GM18526 (cell line): Measurements from ENCODE around the gene ZNF579.

Experiments
- POLR2A ChIP-seq: IDR thresholded peaks from 3 replicates; pipeline ENCODE4 v1.6.1; 2011; ENCODE audit not compliant: insufficient read length; ENCODE audit errors: extremely low read depth

ZNF579 gene

DNA sequence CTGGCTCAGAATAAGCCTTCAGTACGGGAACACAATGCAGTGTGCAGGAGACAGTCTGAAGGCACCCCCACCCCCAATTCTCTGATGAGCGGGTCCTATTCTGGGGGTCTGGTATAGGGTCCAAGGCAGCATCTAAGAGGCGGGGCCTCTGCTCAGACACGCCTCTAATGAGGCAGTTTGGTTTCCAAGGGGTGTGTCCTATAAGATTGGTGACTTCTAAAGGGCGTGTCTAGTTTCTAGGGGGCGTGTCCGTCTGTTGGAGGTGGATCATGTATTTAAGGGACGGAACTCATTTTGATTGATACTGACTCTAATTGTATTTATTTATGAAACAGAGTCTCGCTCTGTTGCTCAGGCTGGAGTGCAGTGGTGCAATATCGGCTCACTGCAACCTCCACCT is 10.0 kb upstream of the ZNF579 start:
- TF ChIP-seq POLR2A: no peak

DNA sequence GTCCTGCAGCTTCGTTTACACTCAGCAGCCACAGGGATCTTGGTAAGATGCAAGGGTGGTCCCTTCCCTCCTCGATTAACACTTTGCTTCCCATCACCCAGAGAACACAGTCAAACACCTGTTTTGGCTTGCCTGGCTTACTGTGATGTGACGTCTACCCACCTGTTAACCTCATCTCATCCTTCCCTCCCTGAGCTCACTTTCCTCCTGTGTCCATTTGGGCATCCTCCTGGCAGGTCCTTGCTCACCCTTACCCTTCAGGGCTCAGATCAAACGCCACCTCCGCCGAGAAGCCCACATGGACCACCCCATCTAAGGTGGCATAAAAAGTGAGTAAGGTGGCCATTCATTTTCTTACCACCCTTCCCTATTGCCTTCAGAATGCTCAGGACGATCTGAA is 9.5 kb upstream of the ZNF579 start:
- no peak for TF ChIP-seq POLR2A

DNA sequence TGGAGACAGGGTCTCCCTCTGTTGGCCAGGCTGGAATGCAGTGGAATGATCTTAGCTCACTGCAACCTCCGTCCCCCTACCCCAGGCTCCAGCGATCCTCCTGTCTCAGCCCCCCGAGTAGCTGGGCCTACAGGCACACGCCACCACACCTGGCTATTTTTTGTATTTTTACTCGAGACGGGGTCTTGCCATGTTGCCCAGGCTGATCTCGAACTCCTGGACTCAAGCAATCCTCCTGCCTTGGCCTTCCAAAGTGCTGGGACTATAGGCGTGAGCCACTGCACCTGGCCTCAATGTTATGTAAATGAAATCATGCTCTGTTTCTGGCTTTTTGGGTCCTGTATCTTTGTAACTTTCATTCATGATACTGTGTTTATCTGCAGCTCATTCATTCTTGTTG is 8.1 kb upstream of the ZNF579 start:
- TF ChIP-seq POLR2A: no peak

DNA sequence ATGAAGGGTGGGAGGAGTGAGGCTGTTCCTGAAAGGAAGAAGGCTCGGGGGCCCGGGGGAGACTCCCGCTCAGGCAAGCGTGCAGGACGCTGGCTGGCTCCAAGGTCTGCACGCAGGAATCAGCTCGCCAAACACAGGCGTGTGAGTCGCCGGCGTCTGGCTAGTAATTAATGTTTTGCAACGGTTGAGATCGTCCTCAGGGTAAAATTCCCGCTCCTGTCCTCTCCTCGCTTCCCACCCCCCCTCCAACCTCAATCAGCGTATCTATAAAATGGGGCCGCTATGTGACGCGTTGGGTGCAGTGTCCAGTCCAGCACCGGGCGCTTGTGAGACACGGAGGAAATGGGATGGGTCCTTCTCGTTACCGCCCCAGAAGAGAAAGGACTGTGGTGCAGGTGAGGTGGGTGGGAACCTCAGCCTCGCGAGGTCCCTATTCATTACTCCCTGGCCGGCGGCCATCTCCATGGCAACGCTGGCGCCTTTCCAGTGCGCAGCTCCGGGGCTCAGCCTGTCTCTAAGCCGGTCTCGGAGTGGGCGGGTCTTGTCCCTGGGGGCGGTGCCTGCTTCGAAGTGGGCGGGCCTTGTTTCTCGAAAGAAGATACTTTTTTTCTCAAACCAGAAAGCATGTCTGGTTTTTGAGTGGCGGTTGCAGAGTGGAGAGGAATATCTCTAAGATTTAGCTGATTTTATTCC is 6.5 kb upstream of the ZNF579 start:
- TF ChIP-seq POLR2A: no peak

DNA sequence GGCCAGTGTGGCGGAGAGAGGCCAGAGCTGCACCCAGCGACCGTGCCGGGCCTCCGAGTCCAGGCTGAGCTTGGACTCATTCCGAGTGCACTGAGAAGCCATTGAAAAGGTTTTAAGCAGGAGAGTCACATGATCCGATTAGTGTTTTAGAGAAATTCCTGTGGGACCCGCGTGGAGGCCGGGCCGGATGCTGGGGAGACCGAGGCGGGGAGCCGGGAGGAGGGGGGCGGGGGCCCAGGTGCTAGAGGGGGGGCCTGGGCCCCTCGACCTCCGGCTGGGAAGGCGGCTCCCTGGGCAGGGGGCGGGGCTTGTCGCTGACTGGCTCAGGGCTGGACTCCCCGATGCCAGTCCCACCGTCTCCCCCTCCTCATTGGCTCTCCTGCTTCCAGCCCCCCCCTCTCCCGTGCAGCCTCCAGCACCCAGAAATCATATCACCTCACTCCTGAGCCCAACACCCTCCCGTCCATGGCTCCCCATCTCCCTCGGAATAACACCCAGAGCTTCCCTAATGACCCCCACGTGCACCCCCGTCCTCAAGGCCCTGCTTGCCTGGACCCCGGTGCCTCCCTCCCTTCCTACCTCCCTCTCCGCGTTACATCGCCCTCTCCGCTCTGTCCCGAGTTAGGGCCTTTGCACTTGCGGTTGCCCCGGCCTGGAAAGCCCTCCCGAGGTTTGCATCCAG is 5.2 kb upstream of the ZNF579 start:
- TF ChIP-seq POLR2A: no peak

DNA sequence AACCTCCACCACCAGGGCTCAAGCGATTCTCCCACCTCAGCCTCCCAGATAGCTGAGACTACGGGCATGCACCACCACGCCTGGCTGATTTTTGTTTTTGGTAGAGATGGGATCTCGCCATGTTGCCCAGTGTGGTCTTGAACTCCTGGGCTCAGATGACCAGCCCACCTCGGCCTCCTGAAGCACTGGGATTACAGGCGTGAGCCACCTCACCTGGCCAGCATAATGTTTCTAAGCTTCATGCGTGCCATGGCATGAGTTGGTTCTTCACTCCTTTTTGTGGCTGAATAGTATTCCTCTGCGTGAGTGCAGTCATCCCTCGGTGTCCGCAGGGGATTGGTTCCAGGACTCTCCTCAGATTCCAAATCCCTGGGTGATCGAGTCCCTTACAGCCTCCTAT is 4.2 kb upstream of the ZNF579 start:
- no peak for TF ChIP-seq POLR2A

DNA sequence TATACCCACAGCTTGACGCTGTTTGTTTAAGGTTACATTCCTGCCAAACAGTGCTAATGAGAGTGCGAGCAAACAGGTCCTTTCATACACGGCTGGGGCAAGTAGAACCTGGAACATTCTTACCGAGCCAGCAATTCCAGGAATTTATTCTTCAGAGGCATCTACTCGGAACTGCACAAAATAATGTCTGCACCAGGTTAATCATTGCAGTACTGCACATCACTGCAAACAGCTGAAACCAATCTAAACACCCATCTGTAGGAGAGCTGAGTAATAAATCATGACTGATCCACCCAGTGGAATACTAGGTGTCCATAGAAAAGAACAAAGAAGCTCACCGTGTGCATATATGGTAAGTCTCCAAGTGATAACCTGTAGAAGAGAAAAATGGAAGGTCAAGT is 1.2 kb upstream of the ZNF579 start:
- no peak for TF ChIP-seq POLR2A

DNA sequence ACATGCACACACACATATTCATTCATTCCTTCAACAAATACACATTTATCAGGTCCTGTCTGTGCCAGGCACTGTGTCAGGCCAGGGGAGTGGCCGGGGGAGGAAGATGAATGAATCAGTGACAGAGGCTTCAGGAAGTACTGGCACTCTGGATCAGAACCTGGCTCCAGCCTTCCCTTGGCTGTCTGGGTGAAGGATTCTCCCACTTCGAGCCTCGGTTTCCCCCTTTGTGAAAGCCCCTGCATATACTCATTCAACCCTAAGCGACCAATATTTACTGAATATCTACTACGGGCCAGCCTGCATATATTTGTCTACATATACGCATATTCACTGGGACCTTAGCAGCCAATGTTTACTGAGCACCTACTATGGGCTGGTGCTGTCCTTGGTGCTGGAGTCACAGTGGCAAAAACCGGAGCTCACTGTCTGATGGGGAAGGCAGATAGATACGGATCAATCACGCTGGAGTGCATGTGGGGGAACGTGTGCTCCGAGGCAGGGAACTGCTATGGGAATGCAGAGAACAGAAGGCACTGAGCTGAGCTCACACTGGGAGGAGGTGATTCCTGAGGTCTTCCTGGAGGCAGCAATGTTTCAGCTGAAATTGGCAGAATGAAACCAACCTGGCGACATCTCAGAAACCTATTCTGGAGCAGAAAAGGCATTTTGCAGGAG is 636 bp upstream of the ZNF579 start:
- TF ChIP-seq POLR2A: no peak

DNA sequence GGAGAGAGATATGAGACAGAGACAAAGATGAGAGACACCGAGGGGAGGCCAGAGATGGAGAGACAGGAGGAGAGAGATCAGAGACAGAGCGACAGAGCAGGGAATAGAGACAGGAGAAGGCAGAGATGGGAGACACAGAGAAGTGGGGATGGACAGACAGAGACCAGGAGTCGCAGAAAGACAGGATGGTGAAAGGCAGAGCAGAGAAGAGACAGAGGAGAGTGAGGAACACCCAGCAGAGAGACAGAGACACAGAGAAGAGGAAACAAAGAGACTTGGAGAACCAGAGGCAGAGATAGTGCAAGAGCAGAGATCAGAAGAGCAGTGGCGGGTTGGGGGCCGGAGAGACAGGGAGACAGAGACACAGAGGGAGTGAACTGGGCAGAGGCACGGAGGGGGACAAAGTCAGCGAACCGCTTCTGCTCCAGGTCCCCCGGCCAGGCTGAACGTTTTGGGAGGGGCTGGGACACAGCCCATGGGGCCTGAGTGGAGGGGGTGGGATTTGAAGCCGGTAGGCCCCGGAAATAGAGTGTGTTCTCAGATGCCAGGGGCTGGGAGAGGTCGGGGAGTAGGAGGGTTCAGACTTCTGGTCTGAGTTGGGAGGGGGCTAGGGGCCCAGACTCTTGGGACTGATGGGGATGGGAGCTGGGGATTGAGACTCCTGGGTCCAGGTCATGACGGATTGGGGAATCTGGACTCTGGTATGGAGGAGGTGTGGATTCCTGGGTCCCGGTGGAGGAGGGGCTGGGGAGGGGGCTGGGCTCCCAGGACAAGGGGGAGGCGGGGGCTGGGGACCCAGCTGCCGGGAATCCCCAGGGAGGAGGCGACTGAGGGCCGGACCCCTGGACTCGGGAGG is 654 bp downstream of the ZNF579 start:
- no peak for TF ChIP-seq POLR2A

DNA sequence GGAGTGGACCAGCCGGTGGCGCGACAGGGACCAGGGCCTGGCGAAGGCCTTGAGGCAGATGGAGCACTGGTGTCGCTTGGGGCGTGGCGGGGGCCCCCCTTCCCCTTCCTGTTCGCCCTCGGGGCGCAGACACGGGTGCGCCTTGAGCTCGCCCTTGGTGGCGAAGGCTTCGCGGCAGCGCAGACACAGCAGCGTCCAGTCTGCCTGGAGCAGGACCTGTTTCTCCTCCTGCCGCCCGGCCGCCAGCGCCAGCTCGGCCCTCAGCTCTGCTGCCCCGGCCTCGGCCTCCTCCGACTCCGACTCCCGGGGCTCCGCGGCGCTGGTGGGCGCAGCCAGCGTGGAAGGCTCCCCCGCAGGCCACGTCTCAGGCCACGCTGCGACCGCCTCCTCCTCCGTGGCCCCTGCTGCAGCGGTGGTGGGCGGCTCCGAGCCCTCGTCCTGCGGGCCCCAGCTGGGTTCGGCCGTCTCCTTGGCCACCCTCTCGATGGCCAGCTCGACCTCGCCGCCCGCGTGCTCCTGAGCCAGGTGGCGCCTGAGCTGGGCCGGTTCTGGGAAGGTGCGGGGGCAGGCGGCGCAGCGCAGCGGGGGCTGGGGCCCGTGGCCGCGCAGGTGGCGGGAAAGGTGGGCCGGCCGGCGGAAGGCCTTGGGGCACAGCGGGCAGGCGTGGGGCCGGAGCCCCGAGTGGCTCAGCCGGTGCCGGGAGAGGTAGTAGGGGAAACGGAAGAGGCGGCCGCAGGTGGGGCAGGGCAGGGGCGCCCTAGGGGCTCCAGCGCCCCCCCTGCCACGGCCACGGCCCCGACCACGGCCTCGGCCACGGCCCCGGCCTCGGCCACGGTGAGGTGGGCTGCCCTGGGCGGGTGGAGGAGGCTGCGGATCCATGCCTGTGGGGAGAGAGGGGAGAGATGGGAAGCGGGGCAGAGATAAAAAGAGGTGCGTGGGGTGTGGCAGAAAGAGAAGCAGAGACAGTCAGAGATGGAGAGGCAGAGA is 1.6 kb downstream of the ZNF579 start:
- TF ChIP-seq POLR2A: no peak

DNA sequence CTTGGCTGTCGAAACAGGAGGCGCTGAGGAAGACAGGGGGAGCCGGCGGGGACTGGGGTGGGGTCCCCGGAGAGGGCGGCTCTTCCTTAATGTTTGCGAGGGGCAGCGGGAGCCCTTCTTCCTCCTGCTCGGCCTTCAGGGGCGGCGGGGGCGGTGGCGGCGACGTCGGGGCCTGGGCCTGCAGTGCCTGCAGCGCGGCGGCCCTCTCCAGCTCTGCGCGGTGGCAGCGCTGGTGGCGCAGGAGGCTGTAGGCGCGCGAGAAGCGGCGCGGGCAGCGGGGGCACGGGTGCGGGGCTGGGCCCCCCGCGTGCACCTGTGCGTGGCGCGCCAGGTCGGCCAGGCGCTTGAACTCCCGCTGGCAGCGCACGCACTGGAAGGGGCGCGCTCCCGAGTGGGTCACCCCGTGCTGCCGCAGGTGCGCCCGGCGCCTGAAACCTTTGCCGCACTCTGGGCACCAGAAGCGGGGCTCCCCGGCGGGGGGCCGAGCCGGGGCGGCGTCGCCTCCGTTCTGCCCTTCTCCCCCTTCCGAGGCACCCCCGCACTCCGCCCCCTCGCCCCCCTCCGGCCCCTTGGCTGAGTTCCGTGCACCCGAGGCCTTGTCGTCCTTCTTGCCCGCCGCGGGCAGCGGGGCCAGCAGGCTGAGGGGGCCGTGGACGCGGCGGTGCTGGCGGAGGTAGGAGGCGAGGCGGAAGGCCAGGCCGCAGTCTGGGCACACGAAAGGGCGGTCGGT is 2.5 kb downstream of the ZNF579 start:
- TF ChIP-seq POLR2A: no peak

DNA sequence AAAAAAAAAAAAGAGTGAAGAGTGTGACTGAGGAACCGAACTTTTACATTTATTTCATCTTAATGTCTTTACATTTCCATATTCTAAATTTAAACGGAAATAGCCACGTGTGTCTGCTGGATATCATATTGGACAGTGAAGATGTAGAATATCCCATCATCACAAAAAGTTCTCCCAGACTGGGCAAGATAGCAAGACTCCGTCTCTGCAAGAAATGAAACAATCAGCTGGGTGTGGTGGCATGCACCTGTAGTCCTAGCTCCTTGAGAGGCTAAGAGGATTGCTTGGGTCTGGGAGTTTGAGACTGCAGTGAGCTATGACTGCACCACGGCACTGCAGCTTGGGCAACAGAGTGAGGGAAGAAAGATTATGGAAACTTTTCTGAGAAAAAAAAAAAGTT is 3.9 kb downstream of the ZNF579 start:
- TF ChIP-seq POLR2A: no peak

DNA sequence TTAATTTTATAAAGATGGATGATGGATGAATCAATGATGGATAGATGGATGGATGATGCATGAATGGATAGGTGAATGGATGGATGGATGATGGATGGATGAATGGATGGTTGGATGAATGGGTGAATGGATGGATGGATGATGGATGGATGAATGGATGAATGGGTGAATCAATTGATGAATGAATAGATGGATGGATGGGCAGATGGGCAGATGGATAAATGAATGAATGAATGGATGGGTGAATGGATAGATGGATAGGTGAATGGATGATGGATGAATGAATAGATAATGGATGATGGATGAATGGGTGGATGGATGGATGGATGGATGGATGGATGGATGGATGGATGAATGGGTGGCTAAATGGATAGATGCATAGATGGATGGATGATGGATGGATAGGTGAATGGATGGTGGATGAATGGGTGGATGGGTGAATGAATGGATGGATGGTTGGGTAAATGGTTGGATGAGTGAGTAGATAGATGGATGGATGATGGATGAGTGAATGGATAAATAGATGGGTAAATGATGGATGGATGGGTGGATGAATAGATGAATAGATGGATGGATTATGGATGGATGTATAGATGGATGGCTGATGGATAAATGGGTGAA is 12.8 kb downstream of the ZNF579 start:
- no peak for TF ChIP-seq POLR2A

DNA sequence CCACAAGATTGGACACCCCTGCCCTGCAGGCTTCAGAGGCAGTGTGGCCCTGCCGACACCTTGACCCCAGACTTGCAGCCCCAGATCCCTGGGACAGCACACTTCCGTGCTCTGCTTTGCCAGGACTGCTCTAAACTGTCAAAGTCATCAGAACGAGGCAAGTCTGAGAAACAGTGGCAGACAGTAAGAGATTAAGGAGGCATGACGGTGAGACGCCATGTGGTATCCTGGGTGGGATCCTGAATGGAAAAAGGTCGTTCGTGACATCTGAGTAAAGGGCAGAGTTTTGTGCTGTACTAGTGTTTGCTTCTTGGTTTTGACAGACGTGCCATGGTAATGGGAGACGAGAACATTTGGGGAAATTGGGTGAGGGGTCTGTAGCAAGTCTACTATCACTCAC is 13.8 kb downstream of the ZNF579 start:
- TF ChIP-seq POLR2A: no peak

DNA sequence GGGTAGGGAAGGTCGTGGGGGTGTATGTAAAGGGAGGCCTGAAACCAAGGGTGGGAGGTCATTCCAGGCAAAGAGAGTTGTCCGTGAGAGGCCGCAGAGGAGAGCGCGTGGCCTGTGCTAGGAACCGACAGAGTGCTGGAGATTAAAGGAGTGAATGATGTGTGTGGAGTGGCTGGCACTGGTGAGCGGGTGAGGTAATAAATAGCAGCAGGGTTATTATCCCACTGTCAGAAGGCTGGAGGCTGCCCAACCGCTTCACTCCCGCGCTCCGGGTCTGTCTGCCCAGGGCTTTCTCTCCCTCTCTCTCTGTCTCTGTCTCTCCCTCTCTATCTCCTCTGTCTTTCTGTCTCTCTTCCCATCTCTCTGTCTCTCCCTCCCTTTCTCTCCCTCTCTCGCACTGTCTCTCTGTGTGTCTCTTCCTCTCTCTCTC is 17.4 kb downstream of the ZNF579 start:
- no peak for TF ChIP-seq POLR2A
